Stimulated activated naive CD4-positive, alpha-beta T cell (primary cell): ENCODE data around the gene ADISSP.
A peak's percentile ranks its signal among the peaks of the same experiment; 100 is the strongest.

Source experiments
- DNase-seq, 6 experiments: peaks; one replicate each; lab custom pipeline; 2025; lab: John Stamatoyannopoulos, UW

Gene ADISSP

DNA sequence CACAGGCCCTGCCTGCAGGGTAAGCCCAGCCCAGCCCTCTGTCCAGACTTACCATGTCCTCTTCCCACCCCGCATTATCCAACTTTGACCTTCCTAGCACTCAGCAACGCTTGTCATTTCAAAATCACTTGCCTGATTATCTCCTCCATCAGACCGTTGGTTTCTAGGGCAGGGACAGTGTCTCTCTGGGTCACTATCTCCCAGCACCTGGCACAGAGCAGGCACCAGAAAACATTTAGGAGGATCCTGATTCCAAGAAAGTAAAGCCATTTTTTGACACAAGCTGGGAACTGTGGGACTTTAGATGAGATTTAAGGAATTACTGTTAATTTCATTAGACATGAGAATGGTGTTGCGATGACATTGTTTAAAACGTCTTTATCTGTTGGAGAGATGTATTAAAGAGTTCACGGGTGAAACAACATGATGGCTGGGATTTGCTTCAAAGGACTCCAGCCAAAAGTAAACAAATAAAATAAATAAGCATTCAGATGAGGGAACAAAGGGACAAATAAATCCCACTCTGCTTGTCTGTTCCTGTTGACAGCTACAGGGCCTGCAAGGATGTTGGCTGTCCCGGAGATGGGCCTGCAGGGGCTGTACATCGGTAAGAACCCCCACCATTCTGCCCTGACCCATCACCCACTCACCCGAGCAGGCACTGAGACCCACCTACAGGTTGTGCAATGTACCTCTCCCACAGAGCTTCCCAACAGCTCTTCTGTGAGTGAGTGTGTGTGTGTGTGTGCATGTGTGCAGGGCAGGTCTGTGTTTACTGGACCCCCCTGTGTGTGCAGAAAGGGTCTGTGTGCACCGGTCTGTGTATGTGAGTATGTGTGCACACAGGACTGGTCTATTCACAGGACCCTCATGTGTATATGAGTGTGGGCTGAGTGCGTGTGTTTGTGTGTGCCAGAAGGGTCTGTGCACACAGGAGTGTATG lies 29.2 kb downstream of the ADISSP start:
- no peak for DNase-seq

DNA sequence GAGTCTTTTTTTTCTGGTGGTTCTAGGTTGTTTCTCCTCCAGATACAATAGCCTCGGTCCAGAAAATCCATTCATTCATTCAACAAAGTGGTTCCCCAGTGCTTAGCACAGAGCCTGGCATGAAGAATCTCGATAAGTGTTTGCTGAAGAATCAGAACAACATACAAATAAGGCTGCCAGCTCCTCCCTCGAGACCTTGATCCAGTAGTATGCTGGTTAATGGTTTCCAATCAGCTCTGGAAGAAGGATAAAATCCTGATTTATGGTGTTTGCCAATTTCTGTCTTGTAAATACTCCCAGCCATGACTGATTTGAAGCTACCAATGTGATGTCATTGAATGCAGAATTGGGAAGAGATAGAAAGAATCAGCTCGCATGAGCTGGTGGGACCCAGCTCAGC lies 31.8 kb downstream of the ADISSP start:
- DNase-seq: no peak

DNA sequence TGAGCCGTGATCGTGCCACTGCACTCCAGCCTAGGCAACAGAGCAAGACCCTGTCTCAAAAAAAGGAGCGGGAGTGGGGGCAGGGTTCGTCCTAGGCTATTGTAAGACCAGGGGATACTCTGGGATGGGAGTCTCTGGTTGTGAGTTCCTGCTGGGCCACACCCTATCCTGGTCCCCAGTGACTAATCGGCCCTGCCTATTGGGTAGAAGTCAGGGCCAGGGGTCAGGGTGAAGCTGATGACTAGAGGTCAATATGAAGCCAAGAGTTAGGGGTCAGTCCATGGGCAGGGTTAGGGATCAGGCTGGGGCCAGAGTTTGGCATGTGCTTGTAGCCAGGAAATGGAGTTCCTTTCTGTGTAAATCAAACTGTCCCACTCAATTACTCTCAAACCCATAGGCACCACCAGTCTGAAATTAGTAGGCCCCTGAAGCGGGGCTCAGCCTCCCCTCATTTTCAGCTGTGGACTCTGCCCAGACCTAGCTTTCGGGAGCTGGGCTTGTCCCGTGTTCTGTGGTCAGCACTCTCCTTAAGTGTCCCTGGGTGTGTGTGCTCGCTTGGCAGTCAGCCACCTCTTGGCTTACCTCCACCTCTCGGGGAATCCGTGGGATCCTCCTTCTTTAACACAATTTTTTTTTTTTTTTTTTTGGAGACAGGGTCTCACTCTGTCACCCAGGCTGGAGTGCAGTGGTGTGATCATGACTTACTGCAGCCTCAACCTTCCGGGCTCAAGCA lies 33.3 kb downstream of the ADISSP start:
- no peak for DNase-seq

DNA sequence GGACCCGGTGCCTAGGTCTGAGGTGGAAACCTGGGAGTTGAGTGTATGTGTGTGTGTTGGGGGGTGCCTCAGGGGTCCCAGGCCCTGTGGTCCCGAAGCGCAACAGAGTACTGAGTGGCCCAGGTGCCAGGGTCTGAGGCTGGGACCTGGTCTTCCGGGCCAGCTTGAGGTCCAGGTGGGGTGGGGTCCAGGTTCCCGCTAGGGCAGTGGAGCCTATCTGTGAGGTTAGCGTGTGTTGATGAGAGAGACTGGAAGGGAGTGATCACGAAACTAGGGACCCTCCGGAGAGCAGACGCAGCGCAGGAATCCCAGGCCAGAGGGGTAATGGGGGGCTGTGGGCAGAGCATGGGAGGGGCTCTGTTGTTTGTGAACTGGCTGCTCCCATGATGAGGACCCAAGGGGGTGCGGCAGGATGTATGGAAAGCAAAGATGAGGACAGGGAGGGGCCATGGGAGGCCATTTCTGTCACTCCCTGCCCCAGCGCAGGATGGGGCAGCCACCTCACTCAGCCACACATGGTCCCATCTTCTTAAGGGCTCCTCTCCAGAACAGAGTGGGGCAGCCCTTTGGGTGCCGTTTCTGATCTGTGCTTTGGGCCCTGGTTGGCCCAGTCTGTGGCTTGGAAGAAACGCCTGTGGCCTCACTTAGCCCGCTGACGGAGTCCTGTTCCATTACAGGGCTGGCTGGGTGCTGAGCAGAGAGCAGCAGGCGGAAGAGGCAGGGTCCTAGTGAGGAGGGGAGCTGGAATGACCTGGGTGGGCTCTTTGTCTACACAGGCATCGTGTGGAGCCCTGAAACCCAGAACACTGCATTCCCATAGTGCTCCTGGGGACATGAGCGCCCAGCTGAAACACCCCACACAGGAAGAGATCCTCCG lies 34.2 kb downstream of the ADISSP start:
- DNase-seq: no peak

DNA sequence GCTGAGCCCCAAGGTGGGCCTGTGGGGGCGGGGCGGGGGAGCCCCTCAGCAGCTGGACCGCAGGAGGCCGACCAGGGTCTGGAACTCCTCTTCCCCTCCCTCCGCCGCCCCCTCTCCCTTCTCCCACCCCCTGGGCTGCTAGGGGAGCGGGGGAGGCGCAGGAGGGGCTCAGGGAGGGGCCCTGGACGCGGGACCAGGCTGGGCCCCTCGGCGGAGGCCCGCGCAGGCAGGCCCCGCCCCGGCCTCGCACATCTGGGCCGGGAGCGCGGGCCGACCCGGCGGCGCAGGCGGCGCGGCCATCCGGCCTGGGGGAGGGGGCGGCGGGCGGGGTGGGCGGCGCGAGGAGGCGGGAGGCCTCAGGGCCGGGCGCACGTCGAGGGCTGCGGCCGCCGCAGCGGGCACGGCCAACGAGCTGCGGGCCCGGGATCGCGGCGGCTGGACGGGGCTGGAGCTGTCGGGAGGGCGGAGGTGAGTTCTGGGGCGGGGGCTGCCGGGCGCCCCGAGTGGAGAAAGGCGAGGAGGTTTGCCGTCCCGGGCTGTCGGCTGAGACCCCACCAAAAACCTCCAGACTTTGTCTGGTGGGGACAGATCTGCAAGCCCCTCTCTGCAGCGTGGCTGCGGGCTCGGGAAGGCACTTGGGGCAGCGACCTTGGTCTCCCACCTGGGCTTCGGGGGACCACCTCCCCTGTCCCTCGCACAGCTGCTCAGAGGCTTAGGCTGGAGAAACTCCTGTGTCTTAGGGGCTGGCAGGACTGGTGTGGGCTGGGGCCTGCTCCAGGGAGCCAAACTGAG lies 35.0 kb downstream of the ADISSP start, which contains the start of gene HSPA12B:
Gene HSPA12B (plus strand): TSS at position 359 of the 792 bp plus-strand sequence. CDS start 5,990 bp downstream, outside the sequence.
- no peak for DNase-seq

DNA sequence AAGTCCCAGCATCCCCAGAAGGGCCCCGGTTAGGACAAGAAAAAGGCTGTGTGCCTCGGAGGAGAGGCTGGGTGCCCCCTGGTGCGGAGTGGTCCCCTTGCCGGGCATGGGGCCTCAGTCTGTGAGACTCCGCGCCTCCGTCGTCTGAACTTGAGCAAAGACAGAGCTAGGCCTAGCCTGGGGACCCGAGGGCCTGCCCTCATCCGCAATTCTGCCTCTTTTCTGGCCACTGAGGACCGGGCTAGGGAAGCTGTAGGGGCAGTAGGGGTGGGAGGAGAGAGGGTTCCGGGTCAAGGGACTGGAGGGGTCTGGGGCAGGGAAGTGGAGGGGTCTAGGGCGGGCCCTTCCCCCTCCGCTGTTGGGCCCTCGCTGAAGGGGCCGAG lies 35.6 kb downstream of the ADISSP start:
- no peak for DNase-seq

DNA sequence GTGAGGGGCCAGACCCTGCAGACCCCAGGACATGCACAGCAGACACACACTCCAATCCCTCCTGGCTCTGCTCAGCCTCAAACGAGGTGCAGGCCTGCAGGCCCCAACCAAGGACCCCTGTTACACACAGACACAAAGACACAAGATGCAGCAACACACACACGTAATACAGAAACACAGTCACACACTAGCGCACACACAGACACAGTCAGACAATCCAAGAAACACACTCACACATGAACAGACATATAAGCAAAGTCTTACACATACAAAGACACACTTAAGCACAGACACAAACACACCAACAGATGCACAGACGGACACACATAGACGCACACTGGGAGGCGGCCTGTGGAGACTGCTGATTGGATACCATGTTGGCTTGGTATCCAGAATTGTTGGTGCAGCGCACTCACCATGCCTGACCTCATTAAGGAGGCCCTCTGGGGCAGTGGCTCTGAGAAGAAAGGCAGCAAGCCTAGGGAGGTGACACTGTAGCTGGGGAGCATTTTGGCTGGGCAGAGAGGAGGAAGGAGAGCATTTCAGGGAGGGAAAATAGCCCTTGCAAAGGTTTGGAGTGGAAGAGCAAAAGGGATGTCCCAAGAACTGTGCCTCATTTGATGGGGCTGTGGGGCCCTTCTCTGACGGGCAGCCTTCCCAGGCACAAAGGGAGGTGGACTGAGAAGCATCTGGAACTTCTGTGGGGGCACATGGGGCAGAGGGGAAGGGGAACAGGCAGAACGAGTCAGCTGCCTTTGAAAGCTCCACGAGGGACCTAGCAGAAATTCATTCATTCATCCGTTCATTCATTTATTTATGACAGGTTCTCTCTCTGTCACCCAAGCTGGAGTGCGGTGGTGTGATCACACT lies 36.5 kb downstream of the ADISSP start:
- no peak for DNase-seq

DNA sequence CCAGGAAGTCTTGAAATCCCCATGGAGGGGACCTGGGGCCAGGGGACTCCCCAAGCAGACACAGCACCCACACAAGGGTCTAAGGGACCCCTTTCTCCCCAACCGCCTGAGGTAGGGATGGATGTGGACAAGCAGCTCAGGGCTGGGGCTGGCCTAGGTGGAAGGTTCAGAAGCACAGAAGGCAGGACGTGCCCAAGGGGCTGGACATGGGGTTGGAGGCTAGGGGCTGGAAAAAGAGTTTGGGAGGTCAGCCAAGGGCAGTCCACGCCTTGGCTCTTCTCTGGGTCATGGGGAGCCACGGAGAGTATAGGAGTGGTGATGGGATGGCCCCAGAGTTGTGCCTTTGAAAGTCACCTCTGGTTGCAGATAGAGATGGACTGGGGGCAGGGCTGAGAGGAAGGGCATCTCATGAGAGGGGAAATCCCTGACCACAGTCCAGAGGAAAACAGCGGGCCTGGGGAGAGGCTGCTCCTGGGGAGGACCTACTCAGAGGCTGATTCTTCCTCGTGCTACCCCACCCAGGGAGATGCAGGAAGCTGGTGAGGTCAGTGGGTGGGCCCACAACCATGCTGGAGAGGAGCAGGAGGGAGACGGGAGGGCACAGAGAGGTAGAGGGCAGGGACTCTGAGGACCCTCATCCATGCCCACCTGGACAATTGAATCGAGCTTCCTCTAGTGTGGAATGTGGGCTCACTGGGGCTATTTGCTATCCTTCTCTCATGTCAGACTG lies 37.6 kb downstream of the ADISSP start:
- DNase-seq: no peak

DNA sequence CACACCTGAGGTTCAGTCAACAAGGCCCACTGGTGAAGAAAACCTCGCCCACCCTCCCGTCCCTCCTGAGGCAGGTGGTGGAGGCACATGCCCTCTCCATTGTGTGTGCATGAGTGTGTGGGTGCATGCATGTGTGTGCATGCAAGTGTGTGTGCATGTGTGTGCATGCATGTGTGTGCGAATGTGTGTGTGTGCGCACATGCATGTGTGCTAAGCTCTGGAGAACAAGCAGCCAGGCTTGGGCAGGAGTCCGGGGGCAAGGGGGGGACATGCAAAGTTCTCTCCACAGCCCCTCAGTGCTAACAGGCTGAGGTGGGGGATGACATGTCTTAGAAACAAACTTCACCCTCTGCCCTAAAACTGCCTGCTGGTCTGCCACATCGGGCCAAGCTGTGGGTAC lies 38.2 kb downstream of the ADISSP start:
- no peak for DNase-seq

DNA sequence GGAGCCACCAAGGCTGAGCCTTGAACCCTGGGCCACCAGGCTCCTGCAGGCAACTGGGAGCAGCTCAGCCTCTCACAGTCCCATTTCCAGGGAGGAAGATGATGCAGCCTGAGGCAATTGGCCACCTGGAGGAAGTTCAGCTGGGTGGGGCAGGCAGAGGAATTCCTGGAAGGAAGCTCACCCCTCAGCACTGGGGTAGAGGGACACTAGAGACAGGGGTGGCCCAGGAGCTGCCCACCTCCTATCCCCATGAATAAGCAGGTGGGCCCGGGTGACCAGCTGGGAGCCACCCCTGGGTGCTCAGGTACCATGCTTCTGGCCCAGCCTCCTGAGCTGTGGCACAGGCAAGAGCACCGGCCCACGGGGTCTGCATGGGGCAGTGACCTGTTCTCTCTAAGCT lies 38.7 kb downstream of the ADISSP start:
- DNase-seq: no peak

DNA sequence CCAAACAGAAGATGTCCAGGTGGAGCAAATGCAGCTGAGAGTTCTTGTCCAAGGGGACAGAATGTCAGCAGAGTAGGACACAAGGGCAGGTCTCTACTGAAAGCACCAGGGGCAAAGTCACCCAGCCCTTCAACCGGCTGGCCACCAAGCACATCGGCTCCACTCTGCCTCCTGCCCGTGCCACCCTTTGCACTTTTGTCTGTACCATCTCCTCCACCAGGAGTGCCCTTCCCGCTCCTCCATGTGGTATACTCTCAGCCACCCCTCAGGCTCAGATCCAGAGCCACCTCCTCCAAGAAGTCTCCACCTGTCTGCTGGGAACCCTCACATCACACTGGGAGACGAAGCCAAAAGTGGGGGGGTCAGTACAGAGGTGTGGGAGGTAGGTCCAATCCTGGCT lies 39.2 kb downstream of the ADISSP start:
- no peak for DNase-seq

DNA sequence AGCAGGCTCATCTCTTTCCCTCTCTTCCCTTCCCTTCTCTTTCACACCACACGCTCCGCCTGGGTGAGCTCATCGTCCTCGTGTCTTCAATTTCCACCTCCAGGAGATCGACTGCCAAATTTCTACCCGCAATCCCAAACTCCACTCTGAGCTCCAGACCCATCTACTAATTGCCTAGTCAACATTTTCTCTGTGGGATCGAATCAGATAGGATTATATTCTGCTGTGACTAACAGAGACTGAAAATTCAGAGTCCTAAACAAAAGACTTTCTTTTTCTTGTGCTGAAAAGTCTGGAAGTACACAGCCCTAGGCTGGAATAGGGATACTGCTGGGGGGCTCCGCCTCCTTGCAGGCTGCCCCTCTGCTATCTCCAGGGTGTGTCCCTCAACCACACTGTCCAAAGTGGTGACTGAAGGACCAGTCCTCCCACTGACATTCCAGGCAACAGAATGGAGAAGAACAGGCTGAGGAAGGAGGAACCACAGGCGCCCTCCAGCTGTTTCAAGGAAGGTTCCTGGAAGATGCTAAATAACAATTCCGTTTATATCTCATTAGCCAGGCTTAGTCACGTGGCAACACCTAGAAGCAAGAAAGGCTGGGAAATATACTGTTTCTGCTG lies 40.0 kb downstream of the ADISSP start:
- DNase-seq: no peak

DNA sequence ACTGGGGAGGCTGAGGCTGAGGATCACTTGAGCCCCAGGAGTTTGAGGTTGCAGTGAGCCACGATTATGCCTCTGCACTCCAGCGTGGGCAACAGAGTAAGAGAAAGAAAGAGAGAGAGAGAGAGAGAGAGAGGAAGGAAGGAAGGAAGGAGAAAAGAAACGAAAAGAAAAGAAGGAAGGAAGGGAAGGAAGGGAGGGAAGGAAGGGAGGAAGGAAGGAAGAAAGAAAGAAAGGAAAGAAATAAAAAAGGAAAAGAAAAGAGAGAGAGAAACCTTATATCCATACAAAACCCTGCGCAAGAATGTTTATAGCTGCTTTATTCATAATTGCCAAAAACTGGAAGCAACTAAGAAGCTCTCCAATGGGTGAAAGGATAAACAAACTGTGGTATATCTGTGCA lies 43.2 kb downstream of the ADISSP start:
- DNase-seq: no peak

DNA sequence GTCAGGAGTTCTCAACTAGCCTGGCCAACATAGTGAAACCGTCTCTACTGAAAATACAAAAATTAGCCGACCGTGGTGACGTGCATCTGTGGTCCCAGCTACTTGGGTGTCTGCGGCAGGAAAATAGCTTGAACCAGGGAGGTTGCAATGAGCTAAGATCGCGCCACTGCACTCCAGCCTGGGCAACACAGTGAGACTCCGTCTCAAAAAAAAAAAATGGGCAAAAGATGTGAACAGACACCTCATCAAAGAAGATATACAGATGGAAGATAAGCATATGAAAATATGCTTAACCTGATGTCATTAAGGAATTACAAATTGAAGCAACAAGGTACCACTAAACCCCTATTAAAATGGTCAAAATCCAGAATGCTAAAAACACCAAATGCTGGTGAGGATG lies 44.3 kb downstream of the ADISSP start:
- DNase-seq: no peak

DNA sequence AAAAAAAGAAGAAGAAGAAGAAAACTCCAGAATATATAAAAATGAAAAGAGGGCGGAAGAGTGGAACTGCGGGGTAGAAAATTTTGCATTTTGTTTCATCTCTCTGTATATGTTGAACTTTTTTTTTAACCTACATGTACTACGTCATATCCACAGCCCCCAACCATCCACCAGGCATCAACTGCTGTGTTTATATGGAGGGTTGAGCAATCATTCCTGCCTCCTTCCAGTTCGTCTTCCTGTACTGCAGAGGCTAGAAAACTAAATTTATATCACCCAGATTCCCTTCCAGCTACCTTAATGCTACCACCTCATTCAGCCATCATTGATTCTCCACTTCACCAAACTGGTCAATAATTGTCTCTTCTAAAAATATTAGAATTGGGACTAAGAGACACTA lies 45.6 kb downstream of the ADISSP start:
- DNase-seq: no peak

DNA sequence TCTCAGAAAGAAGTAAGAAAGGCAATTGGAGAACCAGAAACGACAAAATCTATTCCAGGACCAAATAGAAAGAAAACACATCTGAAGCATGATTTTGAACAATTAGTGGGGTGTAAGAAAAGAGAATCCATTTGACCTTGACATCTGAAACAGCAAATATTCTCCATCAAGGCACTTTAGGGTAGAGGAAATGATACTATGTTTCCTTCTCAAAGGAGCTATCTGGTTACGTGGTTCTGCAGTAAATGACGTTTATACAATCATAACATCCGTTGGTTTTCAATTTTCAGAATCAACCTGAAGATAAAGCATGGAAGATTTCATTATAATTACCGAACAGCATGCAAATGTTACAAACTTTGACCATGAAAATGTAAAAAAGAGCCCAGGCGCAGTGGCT lies 46.9 kb downstream of the ADISSP start:
- no peak for DNase-seq

DNA sequence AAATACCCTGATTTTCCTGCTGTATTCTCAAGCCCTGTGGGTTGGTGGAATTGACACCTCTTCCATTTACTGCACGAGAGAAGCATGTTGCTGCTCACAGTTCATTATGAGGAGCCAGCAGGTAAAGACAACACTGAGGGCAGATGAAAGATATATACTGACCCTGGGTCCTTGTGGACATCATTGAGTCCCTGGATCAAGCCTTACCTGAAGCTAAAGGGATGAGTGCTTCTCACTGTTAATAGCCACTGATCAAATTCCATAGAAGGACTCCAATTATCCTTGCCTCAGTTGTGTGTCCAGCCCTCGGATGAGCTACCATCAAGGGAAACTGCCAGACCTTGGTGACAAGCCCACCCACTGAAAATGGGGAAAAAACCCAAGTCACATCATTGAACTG lies 47.5 kb downstream of the ADISSP start:
- no peak for DNase-seq

DNA sequence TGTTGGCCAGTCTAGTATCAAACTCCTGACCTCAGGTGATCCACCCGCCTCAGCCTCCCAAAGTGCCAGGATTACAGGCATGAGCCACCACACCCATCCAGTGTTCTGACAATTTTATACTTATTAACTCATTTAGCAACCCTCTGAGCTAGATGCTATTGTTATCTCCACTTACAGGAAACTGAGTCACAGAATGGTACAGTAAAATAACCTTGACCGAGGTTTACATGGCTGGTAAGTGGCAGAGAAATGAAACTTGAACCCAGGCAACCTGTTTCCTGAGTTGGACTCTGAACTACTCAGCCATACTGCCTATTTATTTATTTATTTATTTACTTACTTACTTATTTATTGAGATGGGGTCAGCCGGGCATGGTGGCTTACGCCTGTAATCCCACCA lies 48.5 kb downstream of the ADISSP start:
- no peak for DNase-seq

DNA sequence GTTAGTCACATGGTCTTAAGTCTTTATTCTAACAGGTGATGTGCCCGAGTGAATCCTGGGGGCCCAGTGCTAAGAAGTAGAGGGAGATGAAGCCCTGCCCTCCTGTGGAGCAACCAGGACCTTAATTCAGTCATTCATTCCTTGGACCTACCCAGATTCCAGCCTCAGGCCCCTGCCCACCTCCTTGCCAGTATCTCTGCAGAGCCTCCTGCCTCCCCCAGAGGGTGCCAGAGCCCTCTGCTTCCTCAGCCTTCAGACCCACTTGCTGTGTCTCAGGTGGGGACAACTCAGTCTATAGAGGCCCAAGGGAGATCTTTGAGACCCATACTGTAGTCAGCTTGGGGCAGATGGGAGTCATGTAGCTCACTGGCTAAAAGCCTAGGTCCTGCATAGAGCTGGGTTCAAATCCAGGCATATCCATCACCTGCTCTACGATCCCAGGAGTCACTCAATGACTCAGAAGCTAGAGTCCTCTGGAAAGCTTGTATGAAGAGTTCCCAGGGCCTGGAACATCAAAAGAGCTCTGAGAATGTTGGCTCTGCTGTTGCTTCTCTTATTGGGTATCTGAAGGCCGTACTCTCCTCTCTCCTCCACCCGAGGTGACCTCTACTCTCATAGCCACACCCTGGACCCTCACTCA lies 51.2 kb downstream of the ADISSP start:
- DNase-seq: peak in 2 of 6 experiments; percentile 3 to 5
